ENCODE measurements around the gene ST3GAL3. TPM values are rescaled to one million over a fixed set of nuclear protein-coding genes. Genes with fewer than 3 reads are reported as not detected.

Gene ST3GAL3
- total and polyA plus RNA-seq, 2 experiments from 2014 or later = 4.5 to 7.0 TPM

DNA sequence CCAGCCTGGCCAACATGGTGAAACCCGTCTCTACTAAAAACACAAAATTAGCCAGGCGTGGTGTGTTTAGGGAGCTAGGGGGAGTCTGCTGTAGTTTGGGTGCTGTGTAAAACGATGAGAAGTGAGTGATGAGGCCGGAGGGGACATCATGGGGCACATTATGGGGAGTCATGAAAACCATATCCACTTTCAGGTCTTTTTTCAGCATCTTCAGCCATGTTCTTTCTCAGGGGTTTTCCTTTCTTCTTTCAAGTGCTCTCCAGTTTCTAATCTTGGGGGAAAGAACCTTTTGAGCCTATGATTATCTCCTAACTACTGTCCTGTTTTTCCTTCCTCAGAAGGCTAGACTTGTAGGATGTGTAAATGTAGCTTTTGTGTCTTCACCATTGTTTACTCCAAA lies 43.0 kb upstream of the ST3GAL3 start:
- peaks cover 14% of the 10 kb centered on the region for H3K4me1 ChIP-seq (ENCODE audit: insufficient read depth)
- Mint-ChIP-seq H3K36me3 (ENCODE audit: low read depth) (peaks cover 97% of the 10 kb centered on the region), H3K27ac (no peak overlapping the region; the same call in 1 of the 2 replicates), H3K4me3 (no peak overlapping the region), H3K4me1 (peaks cover 16% of the 10 kb centered on the region), H3K27me3 (ENCODE audit: insufficient read depth, low read depth, poor library complexity) (peaks cover 4% of the 10 kb centered on the region), H3K9me3 (no peaks in the 10 kb centered on the region; the same call in 1 of the 3 replicates)
- H3K4me2 ChIP-seq = no peak overlapping the region
- H3K27me3 ChIP-seq (ENCODE audit: insufficient read depth) = no peaks in the 10 kb centered on the region
- peaks cover 72% of the 10 kb centered on the region for H3K79me2 ChIP-seq (replicated peaks; ENCODE audit: insufficient read depth)
- no peak overlapping the region for H2AFZ ChIP-seq
- H3K36me3 ChIP-seq (ENCODE audit: insufficient read depth) = peaks cover 84% of the 10 kb centered on the region
- peaks cover 29% of the 10 kb centered on the region for H4K20me1 ChIP-seq (replicated peaks; ENCODE audit: insufficient read depth)
- H3K4me3 ChIP-seq = no peak overlapping the region
- H3K9me2 ChIP-seq (ENCODE audit: insufficient read depth) = no peaks in the 10 kb centered on the region
- peaks cover 21% of the 10 kb centered on the region; the same call in 1 of the 2 replicates for H3F3A ChIP-seq (replicated peaks; ENCODE audit: low read depth)
- ATAC-seq = no peak
- no peak for TF ChIP-seq JUNB (IDR thresholded peaks at IDR 0.05; ENCODE audit: unreplicated experiment)
- no peak for TF ChIP-seq EZH2 (IDR thresholded peaks at IDR 0.05; ENCODE audit: low read depth, unreplicated experiment)
- no peak for TF ChIP-seq STAT1 (IDR thresholded peaks at IDR 0.05; ENCODE audit: unreplicated experiment)
- no peak for TF ChIP-seq ZNF331 (CRISPR knock-in tag; IDR thresholded peaks at IDR 0.05; ENCODE audit: low read depth)
- TF ChIP-seq NANOG (IDR thresholded peaks at IDR 0.05; ENCODE audit: borderline replicate concordance) = no peak
- no peak for TF ChIP-seq CREB1 (CRISPR knock-in tag; IDR thresholded peaks at IDR 0.05; ENCODE audit: low read depth)
- TF ChIP-seq, protein P1, sequence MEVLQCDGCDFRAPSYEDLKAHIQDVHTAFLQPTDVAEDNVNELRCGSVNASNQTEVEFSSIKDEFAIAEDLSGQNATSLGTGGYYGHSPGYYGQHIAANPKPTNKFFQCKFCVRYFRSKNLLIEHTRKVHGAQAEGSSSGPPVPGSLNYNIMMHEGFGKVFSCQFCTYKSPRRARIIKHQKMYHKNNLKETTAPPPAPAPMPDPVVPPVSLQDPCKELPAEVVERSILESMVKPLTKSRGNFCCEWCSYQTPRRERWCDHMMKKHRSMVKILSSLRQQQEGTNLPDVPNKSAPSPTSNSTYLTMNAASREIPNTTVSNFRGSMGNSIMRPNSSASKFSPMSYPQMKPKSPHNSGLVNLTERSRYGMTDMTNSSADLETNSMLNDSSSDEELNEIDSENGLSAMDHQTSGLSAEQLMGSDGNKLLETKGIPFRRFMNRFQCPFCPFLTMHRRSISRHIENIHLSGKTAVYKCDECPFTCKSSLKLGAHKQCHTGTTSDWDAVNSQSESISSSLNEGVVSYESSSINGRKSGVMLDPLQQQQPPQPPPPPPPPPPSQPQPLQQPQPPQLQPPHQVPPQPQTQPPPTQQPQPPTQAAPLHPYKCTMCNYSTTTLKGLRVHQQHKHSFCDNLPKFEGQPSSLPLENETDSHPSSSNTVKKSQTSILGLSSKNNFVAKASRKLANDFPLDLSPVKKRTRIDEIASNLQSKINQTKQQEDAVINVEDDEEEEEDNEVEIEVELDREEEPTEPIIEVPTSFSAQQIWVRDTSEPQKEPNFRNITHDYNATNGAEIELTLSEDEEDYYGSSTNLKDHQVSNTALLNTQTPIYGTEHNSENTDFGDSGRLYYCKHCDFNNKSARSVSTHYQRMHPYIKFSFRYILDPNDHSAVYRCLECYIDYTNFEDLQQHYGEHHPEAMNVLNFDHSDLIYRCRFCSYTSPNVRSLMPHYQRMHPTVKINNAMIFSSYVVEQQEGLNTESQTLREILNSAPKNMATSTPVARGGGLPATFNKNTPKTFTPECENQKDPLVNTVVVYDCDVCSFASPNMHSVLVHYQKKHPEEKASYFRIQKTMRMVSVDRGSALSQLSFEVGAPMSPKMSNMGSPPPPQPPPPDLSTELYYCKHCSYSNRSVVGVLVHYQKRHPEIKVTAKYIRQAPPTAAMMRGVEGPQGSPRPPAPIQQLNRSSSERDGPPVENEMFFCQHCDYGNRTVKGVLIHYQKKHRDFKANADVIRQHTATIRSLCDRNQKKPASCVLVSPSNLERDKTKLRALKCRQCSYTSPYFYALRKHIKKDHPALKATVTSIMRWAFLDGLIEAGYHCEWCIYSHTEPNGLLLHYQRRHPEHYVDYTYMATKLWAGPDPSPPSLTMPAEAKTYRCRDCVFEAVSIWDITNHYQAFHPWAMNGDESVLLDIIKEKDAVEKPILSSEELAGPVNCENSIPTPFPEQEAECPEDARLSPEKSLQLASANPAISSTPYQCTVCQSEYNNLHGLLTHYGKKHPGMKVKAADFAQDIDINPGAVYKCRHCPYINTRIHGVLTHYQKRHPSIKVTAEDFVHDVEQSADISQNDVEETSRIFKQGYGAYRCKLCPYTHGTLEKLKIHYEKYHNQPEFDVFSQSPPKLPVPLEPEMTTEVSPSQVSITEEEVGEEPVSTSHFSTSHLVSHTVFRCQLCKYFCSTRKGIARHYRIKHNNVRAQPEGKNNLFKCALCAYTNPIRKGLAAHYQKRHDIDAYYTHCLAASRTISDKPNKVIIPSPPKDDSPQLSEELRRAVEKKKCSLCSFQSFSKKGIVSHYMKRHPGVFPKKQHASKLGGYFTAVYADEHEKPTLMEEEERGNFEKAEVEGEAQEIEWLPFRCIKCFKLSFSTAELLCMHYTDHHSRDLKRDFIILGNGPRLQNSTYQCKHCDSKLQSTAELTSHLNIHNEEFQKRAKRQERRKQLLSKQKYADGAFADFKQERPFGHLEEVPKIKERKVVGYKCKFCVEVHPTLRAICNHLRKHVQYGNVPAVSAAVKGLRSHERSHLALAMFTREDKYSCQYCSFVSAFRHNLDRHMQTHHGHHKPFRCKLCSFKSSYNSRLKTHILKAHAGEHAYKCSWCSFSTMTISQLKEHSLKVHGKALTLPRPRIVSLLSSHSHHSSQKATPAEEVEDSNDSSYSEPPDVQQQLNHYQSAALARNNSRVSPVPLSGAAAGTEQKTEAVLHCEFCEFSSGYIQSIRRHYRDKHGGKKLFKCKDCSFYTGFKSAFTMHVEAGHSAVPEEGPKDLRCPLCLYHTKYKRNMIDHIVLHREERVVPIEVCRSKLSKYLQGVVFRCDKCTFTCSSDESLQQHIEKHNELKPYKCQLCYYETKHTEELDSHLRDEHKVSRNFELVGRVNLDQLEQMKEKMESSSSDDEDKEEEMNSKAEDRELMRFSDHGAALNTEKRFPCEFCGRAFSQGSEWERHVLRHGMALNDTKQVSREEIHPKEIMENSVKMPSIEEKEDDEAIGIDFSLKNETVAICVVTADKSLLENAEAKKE (CRISPR knock-in tag; IDR thresholded peaks at IDR 0.05) = no peak
- TF ChIP-seq, protein P2, sequence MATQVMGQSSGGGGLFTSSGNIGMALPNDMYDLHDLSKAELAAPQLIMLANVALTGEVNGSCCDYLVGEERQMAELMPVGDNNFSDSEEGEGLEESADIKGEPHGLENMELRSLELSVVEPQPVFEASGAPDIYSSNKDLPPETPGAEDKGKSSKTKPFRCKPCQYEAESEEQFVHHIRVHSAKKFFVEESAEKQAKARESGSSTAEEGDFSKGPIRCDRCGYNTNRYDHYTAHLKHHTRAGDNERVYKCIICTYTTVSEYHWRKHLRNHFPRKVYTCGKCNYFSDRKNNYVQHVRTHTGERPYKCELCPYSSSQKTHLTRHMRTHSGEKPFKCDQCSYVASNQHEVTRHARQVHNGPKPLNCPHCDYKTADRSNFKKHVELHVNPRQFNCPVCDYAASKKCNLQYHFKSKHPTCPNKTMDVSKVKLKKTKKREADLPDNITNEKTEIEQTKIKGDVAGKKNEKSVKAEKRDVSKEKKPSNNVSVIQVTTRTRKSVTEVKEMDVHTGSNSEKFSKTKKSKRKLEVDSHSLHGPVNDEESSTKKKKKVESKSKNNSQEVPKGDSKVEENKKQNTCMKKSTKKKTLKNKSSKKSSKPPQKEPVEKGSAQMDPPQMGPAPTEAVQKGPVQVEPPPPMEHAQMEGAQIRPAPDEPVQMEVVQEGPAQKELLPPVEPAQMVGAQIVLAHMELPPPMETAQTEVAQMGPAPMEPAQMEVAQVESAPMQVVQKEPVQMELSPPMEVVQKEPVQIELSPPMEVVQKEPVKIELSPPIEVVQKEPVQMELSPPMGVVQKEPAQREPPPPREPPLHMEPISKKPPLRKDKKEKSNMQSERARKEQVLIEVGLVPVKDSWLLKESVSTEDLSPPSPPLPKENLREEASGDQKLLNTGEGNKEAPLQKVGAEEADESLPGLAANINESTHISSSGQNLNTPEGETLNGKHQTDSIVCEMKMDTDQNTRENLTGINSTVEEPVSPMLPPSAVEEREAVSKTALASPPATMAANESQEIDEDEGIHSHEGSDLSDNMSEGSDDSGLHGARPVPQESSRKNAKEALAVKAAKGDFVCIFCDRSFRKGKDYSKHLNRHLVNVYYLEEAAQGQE (IDR thresholded peaks at IDR 0.05; ENCODE audit: unreplicated experiment) = no peak
- TF ChIP-seq, protein P3, sequence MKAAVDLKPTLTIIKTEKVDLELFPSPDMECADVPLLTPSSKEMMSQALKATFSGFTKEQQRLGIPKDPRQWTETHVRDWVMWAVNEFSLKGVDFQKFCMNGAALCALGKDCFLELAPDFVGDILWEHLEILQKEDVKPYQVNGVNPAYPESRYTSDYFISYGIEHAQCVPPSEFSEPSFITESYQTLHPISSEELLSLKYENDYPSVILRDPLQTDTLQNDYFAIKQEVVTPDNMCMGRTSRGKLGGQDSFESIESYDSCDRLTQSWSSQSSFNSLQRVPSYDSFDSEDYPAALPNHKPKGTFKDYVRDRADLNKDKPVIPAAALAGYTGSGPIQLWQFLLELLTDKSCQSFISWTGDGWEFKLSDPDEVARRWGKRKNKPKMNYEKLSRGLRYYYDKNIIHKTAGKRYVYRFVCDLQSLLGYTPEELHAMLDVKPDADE (IDR thresholded peaks at IDR 0.05) = no peak
- no peak for DNase-seq (ENCODE audit: low spot score)
- H3K27ac ChIP-seq (ENCODE audit: low read depth) = peak overlapping the region; percentile 64

Measured in GM23338 (cell line).